K562 (cell line): ENCODE results near the gene ATP6V1F. TPM values are rescaled to one million over a fixed set of nuclear protein-coding genes. Genes with fewer than 3 reads are reported as not detected.

Source experiments
- BRF1 ChIP-seq: IDR thresholded peaks from 3 replicates; pipeline ENCODE4 v1.6.1; 2011; ENCODE audit warnings: borderline replicate concordance, mild to moderate bottlenecking; ENCODE audit not compliant: insufficient read length; ENCODE audit errors: extremely low read depth
- CBFB ChIP-seq: sonication (generic); formaldehyde crosslinking; IDR thresholded peaks from 2 replicates; pipeline ENCODE4 v1.4.0; 2020; ENCODE audit warnings: mild to moderate bottlenecking, missing genetic modification reagents
- FOXJ3 ChIP-seq: sonication (generic); formaldehyde crosslinking; IDR thresholded peaks from 2 replicates; pipeline ENCODE4 v1.4.0; 2020; ENCODE audit warnings: mild to moderate bottlenecking, missing genetic modification reagents
- FOXM1 ChIP-seq, 2 experiments: fragments of 450-650 bp in 1 of 2; sonication (generic) in 1 of 2; formaldehyde crosslinking in 1 of 2; IDR thresholded peaks; 2 replicates each; pipeline versions ENCODE4 v1.6.1 to v1.9.0; 2017 to 2022; ENCODE audit warnings: low read depth in 2 of 2, mild to moderate bottlenecking in 2 of 2, missing genetic modification reagents in 1 of 2, moderate library complexity in 1 of 2
- HDGF ChIP-seq: fragments of 450-650 bp; IDR thresholded peaks from 2 replicates; pipeline ENCODE4 v1.6.1; 2016
- SMARCC2 ChIP-seq: fragments of 450-650 bp; IDR thresholded peaks from 2 replicates; pipeline ENCODE4 v1.6.1; 2017; ENCODE audit warnings: antibody characterized with exemption, moderate library complexity, mild to moderate bottlenecking, low read depth
- STAT5B ChIP-seq: fragments of 250-450 bp; sonication (Bioruptor Pico); IDR thresholded peaks from 2 replicates; pipeline ENCODE4 v1.8.0; 2021; ENCODE audit warnings: mild to moderate bottlenecking, inconsistent platforms
- ZNF431 ChIP-seq: sonication (generic); formaldehyde crosslinking; IDR thresholded peaks from 2 replicates; pipeline ENCODE4 v1.8.0; 2022; ENCODE audit warnings: mild to moderate bottlenecking, missing genetic modification reagents
- ZNF449 ChIP-seq: fragments of 250-450 bp; sonication (Bioruptor Pico); IDR thresholded peaks from 2 replicates; pipeline ENCODE4 v1.8.0; 2022; ENCODE audit warnings: moderate library complexity, mild to moderate bottlenecking, inconsistent platforms
- ZNF551 ChIP-seq: fragments of 250-450 bp; sonication (Bioruptor Pico); IDR thresholded peaks from 2 replicates; pipeline ENCODE4 v1.5.0; 2021; ENCODE audit warnings: mild to moderate bottlenecking, moderate library complexity
- polyA plus RNA-seq, 8 experiments: library from polyadenylated mRNA; depleted of rRNA in 4 of 8; stranded (reverse) in 5 of 8; unstranded in 3 of 8; fragments of >200 nt; fragmentation: Nextera tagmentation in 2 of 8; fragmentation: Illumina TruSeq in 1 of 8; extraction: Ambion mirVana in 2 of 8; extraction: Trizol in 1 of 8; gene quantifications; 2 replicates each; pipeline versions ENCODE4 v1.2.1 to v1.2.3, GENCODE V29; 2011 to 2014; ENCODE audit warnings: inconsistent platforms in 1 of 8, missing spikeins in 1 of 8
- total RNA-seq, 7 experiments: library from RNA; depleted of rRNA in 6 of 7; stranded (reverse); fragments of >200 nt in 6 of 7; fragmentation: Illumina TruSeq in 2 of 7; extraction: Trizol in 2 of 7; gene quantifications; 2 replicates each; pipeline versions ENCODE4 v1.2.1 to v1.2.3, GENCODE V29; 2011 to 2021; ENCODE audit warnings: low replicate concordance in 1 of 7
- TF ChIP-seq, protein P1 (sequence below): fragments of 250-450 bp; sonication (Bioruptor Pico); IDR thresholded peaks from 2 replicates; pipeline ENCODE4 v1.8.0; 2021; ENCODE audit warnings: mild to moderate bottlenecking, moderate library complexity
- TF ChIP-seq, protein P2 (sequence below): fragments of 250-450 bp; sonication (Bioruptor Pico); IDR thresholded peaks from 2 replicates; pipeline ENCODE4 v1.8.0; 2022; ENCODE audit warnings: moderate library complexity, mild to moderate bottlenecking, inconsistent platforms
- TF ChIP-seq, protein P3 (sequence below): fragments of 450-650 bp; IDR thresholded peaks from 2 replicates; pipeline ENCODE4 v1.7.1; 2018; ENCODE audit warnings: mild to moderate bottlenecking, low read depth; ENCODE audit not compliant: partially characterized antibody
- TF ChIP-seq, protein P4 (sequence below): IDR thresholded peaks from 3 replicates; pipeline ENCODE4 v1.6.1; 2011; ENCODE audit warnings: borderline replicate concordance, mild to moderate bottlenecking; ENCODE audit not compliant: insufficient read length, insufficient read depth
- TF ChIP-seq, protein P5 (sequence below), 2 experiments: fragments of 200-800 bp in 1 of 2; sonication (Bioruptor generic) in 1 of 2; sonication (generic) in 1 of 2; formaldehyde crosslinking in 1 of 2; IDR thresholded peaks in 1 of 2; conservative IDR thresholded peaks in 1 of 2; 2 replicates each; pipeline versions ENCODE4 v1.5.0 to v1.6.1; 2016 to 2020; ENCODE audit warnings: missing compliant biosample characterization in 1 of 2, missing genetic modification characterization in 1 of 2, missing genetic modification reagents in 1 of 2

The ATP6V1F gene
- total and polyA plus RNA-seq, 9 of the 15 experiments (the other 6 are each of a cell fraction or from before 2014, with no cell fraction given): 206 to 1,123 (median 542) TPM

DNA sequence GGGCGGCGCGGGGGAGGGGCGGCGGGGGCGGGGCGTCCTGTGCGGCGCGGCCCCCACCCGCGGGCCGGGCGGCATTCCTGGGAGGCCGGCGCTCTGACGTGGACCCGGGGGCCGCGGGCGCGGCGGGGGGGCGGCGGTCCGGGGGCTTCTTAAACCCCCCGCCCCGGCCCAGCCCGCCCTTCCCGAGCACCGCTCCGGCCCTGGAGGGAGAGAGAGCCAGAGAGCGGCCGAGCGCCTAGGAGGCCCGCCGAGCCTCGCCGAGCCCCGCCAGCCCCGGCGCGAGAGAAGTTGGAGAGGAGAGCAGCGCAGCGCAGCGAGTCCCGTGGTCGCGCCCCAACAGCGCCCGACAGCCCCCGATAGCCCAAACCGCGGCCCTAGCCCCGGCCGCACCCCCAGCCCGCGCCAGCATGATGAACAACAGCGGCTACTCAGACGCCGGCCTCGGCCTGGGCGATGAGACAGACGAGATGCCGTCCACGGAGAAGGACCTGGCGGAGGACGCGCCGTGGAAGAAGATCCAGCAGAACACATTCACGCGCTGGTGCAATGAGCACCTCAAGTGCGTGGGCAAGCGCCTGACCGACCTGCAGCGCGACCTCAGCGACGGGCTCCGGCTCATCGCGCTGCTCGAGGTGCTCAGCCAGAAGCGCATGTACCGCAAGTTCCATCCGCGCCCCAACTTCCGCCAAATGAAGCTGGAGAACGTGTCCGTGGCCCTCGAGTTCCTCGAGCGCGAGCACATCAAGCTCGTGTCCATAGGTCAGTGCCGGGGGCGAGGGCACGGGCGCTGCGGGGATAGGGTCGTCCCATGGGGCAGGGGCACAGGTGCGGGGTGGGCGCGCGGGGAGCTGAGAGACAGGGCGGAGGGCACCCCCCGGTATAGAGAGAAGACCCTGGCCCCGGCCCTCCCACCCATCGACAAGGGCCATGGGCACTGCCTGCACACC lies 32.2 kb upstream of the ATP6V1F start, which contains the start of gene FLNC (continued):
- TF ChIP-seq STAT5B (CRISPR knock-in tag) (no peak), SMARCC2 (0 out of 2 replicates have a peak, but pooled peaks have one; percentile 24), BRF1 (no peak), ZNF449 (CRISPR knock-in tag) (no peak), CBFB (CRISPR knock-in tag) (no peak), ZNF551 (CRISPR knock-in tag) (no peak), HDGF (0 out of 2 replicates have a peak, but pooled peaks have one; percentile 42), FOXJ3 (CRISPR knock-in tag) (no peak), ZNF431 (CRISPR knock-in tag) (peak; percentile 45; the same call in 1 of the 2 replicates), FOXM1 (IDR thresholded peaks at IDR 0.05; ENCODE audit: low read depth) (no peak), FOXM1 (CRISPR knock-in tag; IDR thresholded peaks at IDR 0.05; ENCODE audit: low read depth) (no peak)
- TF ChIP-seq, protein P1, sequence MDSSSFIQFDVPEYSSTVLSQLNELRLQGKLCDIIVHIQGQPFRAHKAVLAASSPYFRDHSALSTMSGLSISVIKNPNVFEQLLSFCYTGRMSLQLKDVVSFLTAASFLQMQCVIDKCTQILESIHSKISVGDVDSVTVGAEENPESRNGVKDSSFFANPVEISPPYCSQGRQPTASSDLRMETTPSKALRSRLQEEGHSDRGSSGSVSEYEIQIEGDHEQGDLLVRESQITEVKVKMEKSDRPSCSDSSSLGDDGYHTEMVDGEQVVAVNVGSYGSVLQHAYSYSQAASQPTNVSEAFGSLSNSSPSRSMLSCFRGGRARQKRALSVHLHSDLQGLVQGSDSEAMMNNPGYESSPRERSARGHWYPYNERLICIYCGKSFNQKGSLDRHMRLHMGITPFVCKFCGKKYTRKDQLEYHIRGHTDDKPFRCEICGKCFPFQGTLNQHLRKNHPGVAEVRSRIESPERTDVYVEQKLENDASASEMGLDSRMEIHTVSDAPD (CRISPR knock-in tag): no peak
- TF ChIP-seq, protein P2, sequence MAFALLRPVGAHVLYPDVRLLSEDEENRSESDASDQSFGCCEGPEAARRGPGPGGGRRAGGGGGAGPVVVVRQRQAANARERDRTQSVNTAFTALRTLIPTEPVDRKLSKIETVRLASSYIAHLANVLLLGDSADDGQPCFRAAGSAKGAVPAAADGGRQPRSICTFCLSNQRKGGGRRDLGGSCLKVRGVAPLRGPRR (CRISPR knock-in tag): no peak
- TF ChIP-seq, protein P3, sequence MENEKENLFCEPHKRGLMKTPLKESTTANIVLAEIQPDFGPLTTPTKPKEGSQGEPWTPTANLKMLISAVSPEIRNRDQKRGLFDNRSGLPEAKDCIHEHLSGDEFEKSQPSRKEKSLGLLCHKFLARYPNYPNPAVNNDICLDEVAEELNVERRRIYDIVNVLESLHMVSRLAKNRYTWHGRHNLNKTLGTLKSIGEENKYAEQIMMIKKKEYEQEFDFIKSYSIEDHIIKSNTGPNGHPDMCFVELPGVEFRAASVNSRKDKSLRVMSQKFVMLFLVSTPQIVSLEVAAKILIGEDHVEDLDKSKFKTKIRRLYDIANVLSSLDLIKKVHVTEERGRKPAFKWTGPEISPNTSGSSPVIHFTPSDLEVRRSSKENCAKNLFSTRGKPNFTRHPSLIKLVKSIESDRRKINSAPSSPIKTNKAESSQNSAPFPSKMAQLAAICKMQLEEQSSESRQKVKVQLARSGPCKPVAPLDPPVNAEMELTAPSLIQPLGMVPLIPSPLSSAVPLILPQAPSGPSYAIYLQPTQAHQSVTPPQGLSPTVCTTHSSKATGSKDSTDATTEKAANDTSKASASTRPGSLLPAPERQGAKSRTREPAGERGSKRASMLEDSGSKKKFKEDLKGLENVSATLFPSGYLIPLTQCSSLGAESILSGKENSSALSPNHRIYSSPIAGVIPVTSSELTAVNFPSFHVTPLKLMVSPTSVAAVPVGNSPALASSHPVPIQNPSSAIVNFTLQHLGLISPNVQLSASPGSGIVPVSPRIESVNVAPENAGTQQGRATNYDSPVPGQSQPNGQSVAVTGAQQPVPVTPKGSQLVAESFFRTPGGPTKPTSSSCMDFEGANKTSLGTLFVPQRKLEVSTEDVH: no peak
- TF ChIP-seq, protein P4, sequence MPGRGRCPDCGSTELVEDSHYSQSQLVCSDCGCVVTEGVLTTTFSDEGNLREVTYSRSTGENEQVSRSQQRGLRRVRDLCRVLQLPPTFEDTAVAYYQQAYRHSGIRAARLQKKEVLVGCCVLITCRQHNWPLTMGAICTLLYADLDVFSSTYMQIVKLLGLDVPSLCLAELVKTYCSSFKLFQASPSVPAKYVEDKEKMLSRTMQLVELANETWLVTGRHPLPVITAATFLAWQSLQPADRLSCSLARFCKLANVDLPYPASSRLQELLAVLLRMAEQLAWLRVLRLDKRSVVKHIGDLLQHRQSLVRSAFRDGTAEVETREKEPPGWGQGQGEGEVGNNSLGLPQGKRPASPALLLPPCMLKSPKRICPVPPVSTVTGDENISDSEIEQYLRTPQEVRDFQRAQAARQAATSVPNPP: no peak
- TF ChIP-seq, protein P5, sequence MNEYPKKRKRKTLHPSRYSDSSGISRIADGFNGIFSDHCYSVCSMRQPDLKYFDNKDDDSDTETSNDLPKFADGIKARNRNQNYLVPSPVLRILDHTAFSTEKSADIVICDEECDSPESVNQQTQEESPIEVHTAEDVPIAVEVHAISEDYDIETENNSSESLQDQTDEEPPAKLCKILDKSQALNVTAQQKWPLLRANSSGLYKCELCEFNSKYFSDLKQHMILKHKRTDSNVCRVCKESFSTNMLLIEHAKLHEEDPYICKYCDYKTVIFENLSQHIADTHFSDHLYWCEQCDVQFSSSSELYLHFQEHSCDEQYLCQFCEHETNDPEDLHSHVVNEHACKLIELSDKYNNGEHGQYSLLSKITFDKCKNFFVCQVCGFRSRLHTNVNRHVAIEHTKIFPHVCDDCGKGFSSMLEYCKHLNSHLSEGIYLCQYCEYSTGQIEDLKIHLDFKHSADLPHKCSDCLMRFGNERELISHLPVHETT (CRISPR knock-in tag; conservative IDR thresholded peaks at IDR 0.05 in 1 of 2, IDR thresholded peaks at IDR 0.05 in 1 of 2): peak in 1 of 2 experiments; percentile 5; a peak in 1 of 4 replicates
